Measurements from ENCODE around the gene STEAP2.
"Not testable (repeated sequence)": the region's sequence is repeated elsewhere in the genome, so short reads cannot be mapped to it uniquely, and the experiment has no call there.

The STEAP2 gene

GRCh38 chr7:90211391-90212148 lies at the start of gene STEAP2:
Gene STEAP2 (plus strand): TSS chr7:90211740. CDS start chr7:90225083, 13,343 bp downstream.
- peak; percentile 88 for DNase-seq

GRCh38 chr7:90163534-90163933 lies 48.0 kb upstream of the STEAP2 start:
- DNase-seq, result no peak

GRCh38 chr7:90165724-90166123 lies 45.8 kb upstream of the STEAP2 start:
- DNase-seq, result no peak

GRCh38 chr7:90166153-90166552 lies 45.4 kb upstream of the STEAP2 start:
- DNase-seq, result no peak

GRCh38 chr7:90167361-90167760 lies 44.2 kb upstream of the STEAP2 start:
- no peak for DNase-seq

GRCh38 chr7:90169891-90170290 lies 41.6 kb upstream of the STEAP2 start:
- no peak for DNase-seq

GRCh38 chr7:90172121-90172520 lies 39.4 kb upstream of the STEAP2 start:
- no peak for DNase-seq

- no peak for DNase-seq
Observed at GRCh38 chr7:90172624-90173023, 38.9 kb upstream of the STEAP2 start.

GRCh38 chr7:90173127-90173844 lies 38.3 kb upstream of the STEAP2 start:
- DNase-seq, result no peak

- DNase-seq, result no peak
Observed at GRCh38 chr7:90175667-90176066, 35.9 kb upstream of the STEAP2 start.

- no peak for DNase-seq
Observed at GRCh38 chr7:90176195-90176594, 35.3 kb upstream of the STEAP2 start.

- DNase-seq, result no peak
Observed at GRCh38 chr7:90178166-90178565, 33.4 kb upstream of the STEAP2 start.

- no peak for DNase-seq
Observed at GRCh38 chr7:90178679-90179278, 32.8 kb upstream of the STEAP2 start.

- no peak for DNase-seq
Observed at GRCh38 chr7:90180011-90180585, 31.4 kb upstream of the STEAP2 start.

- DNase-seq, result no peak
Observed at GRCh38 chr7:90180649-90181048, 30.9 kb upstream of the STEAP2 start.

- no peak for DNase-seq
Observed at GRCh38 chr7:90181485-90181884, 30.1 kb upstream of the STEAP2 start.

- DNase-seq, result not testable (repeated sequence)
Observed at GRCh38 chr7:90186290-90186689, 25.2 kb upstream of the STEAP2 start.

GRCh38 chr7:90187507-90188050 lies 24.0 kb upstream of the STEAP2 start:
- DNase-seq, result no peak

- no peak for DNase-seq
Observed at GRCh38 chr7:90188281-90188680, 23.3 kb upstream of the STEAP2 start.

- no peak for DNase-seq
Observed at GRCh38 chr7:90190995-90191394, 20.5 kb upstream of the STEAP2 start.

GRCh38 chr7:90191648-90192047 lies 19.9 kb upstream of the STEAP2 start:
- DNase-seq, result no peak

- no peak for DNase-seq
Observed at GRCh38 chr7:90192876-90193750, 18.4 kb upstream of the STEAP2 start.

Measured in NCI-H526 treated with DMSO at 0.1 percent for 48 hours (cell line).